Body of pancreas (tissue), 4 donors: ENCODE measurements around the gene POLE2.

ENCODE experiments used
- POLR2A ChIP-seq, 3 donors: fragments of 450-650 bp; IDR thresholded peaks; one replicate each; pipeline ENCODE4 v1.6.1; 2016; ENCODE audit warnings: antibody characterized with exemption in 3 of 3, mild to moderate bottlenecking in 2 of 3
- TF ChIP-seq, protein P1 (sequence below), 7 experiments: fragments of 450-650 bp in 4 of 7; fragments of 200-600 bp in 3 of 7; sonication (generic) in 3 of 7; IDR thresholded peaks; one replicate each; pipeline ENCODE4 v1.5.1; 2016 to 2019; ENCODE audit warnings: antibody characterized with exemption in 7 of 7

DNA sequence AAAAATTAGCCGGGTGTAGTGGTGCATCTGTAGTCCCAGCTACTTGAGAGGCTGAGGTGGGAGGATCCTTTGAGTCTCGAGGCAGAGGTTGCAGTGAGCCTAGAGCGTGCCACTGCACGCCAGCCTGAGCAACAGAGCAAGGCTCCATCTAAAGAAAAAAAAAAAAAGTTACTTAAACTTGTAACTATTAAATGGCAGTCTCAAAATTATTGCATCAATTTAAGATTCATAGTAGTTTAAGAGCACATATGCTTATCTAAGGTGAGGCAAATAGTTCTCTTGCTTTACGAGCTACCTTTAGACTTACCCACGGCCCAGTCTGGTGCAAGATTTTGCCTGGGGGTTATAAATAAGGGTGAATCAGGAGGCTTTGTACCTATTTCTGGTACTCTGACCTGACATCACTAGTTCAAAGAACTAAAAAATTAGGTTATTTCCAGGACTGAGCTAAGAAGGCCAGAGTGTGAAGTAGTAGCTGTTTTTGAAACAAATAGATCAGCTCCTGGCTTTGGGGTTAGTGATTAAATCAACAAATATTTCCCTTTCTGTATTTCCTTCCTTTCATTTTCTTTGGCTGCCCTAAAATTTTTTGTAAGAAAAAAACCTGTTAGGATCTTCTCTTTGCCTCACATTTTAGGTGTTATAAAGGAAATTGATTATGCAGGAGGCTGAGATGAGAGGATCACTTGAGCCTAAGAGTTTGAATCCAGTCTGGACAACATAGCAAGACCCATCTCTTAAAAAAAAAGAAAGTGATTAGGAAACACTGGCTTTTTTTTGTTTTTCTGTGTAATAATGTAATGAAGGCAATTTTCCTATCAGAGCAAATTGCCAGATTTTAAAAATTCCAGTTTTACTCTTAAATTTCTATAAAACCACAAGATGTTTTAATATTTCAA lies 63.8 kb downstream of the POLE2 start:
- TF ChIP-seq, protein P1, sequence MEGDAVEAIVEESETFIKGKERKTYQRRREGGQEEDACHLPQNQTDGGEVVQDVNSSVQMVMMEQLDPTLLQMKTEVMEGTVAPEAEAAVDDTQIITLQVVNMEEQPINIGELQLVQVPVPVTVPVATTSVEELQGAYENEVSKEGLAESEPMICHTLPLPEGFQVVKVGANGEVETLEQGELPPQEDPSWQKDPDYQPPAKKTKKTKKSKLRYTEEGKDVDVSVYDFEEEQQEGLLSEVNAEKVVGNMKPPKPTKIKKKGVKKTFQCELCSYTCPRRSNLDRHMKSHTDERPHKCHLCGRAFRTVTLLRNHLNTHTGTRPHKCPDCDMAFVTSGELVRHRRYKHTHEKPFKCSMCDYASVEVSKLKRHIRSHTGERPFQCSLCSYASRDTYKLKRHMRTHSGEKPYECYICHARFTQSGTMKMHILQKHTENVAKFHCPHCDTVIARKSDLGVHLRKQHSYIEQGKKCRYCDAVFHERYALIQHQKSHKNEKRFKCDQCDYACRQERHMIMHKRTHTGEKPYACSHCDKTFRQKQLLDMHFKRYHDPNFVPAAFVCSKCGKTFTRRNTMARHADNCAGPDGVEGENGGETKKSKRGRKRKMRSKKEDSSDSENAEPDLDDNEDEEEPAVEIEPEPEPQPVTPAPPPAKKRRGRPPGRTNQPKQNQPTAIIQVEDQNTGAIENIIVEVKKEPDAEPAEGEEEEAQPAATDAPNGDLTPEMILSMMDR (IDR thresholded peaks at IDR 0.05), result no peak
- TF ChIP-seq POLR2A (IDR thresholded peaks at IDR 0.05), result no peak
